ENCODE measurements around the gene BACH2. TPM values are rescaled to one million over a fixed set of nuclear protein-coding genes. Genes with fewer than 3 reads are reported as not detected.

The BACH2 gene
- total RNA-seq, 2 donors from 2014 or later, result 101 to 111 TPM

DNA sequence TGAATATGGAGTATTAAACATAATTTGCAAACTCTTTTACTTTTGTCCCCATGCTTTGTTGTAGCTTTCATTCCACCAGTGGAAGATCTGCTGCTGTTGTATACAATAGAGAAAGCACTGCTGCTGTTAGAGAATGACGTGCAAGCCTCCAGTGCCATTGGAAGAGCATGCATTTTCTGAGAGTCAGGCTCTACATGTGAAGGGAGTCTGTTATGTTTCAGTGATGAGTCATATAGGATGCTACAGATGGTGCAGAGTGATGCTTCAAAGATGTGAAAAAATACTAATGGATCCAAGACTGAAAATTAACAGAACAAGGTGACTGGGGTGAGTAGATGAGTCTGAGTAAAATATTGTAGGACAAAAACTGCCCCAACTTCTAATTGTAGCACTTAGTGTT is 22.4 kb upstream of the BACH2 start:
- Mint-ChIP-seq H3K4me1 (ENCODE audit: low read depth) (peaks cover 55% of the 10 kb centered on the region), H3K36me3 (ENCODE audit: insufficient read depth in 2 of 2) (peaks cover 2 to 8% of the 10 kb centered on the region in 2 donors), H3K4me3 (peak overlapping the region; percentile 45 to 74), H3K27ac (no peak overlapping the region), H3K9me3 (no peaks in the 10 kb centered on the region), H3K27me3 (ENCODE audit: low read depth) (no peaks in the 10 kb centered on the region)
- peak; percentile 81 to 91 for ATAC-seq (replicated peaks in 1 of 2)
- peak in 1 of 2 donors; percentile 17 for DNase-seq

DNA sequence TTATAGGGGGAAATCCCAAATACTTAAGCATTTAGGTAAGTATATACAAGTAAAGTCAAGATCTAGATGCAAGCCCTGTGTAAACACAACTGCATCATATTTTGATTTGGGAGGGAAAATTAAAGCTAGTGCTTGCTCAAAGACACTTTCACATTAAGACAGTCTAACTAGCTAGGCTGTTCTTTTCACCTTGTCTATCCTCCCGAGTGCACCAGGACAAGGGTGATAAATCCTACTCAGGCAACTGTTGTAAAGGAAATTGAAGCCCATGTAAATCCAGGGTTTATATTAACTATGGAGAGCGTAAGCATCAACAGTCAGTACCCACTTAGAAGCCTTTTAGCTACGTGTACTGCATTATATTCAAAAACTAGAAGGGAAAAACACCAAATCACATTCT is 19.3 kb upstream of the BACH2 start:
- Mint-ChIP-seq H3K27me3 (ENCODE audit: low read depth) (no peaks in the 10 kb centered on the region), H3K27ac (no peak overlapping the region), H3K36me3 (ENCODE audit: insufficient read depth in 2 of 2) (peaks cover 0 to 3% of the 10 kb centered on the region in 2 donors), H3K4me1 (ENCODE audit: low read depth) (peaks cover 34% of the 10 kb centered on the region), H3K9me3 (no peaks in the 10 kb centered on the region), H3K4me3 (no peak overlapping the region)
- DNase-seq, result no peak
- ATAC-seq (replicated peaks in 1 of 2), result no peak

DNA sequence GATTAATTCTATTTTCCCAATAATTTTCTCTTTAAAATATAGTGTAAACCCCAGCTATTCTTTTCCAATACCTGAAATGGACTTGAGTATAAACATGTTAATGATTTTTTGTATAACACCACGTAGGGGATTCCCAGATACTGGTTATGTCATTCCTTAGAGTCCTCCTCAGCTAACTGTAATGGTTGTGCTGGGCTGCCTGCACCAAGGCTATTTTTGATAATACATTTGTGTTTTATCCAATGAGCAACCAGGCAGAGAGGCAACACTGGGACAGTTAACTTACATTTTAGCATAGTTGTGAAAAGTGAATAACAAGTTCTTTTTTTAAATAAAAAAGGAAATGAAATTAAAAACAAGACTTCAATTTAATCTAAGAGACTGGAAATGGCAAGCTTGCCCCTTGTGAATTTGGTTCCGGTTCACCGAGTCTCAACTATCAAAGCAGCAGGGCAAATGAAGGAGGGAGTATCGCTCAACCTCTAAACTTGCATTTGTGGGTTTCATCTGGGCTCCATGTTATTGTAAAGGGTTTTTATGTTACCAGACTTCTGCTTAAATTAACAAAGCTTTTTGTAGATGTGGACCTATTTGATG is 18.8 kb upstream of the BACH2 start:
- no peak for ATAC-seq (replicated peaks in 1 of 2)
- H3K27ac Mint-ChIP-seq, result no peak overlapping the region
- H3K9me3 Mint-ChIP-seq, result no peaks in the 10 kb centered on the region

DNA sequence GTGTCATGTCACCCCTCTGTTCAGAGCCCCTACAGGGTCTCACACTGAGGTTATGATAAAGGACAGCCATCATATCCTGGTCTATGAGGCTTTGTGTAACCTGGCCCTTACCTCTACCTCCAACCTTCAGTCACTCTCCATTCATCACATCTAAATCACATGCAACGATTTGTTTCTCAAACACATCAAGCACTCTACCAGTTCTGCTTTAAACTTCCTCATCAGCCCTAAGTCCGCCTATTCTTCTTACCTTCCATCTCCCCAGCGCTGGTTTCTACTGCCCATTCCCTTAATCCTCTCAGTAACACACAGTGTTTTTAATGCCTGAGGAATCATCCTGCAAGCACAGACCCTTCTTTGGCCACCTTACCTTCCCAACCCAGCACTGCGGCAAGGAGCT is 17.9 kb upstream of the BACH2 start:
- H3K4me1 Mint-ChIP-seq (ENCODE audit: low read depth), result peaks cover 19% of the 10 kb centered on the region
- H3K27me3 Mint-ChIP-seq (ENCODE audit: low read depth), result no peaks in the 10 kb centered on the region
- no peaks in the 10 kb centered on the region for H3K9me3 Mint-ChIP-seq
- no peak for ATAC-seq (replicated peaks in 1 of 2)
- H3K36me3 Mint-ChIP-seq (ENCODE audit: insufficient read depth in 2 of 2), result peaks cover 3% of the 10 kb centered on the region in 2 donors
- no peak for DNase-seq
- H3K27ac Mint-ChIP-seq, result no peak overlapping the region
- H3K4me3 Mint-ChIP-seq, result no peak overlapping the region

More for the DNA sequence above, 18.8 kb upstream of the BACH2 start:
- Mint-ChIP-seq H3K27me3 (ENCODE audit: low read depth) (no peaks in the 10 kb centered on the region), H3K4me1 (ENCODE audit: low read depth) (peaks cover 28% of the 10 kb centered on the region), H3K4me3 (no peak overlapping the region), H3K36me3 (ENCODE audit: insufficient read depth in 2 of 2) (peaks cover 3% of the 10 kb centered on the region in 2 donors)
- DNase-seq, result no peak

DNA sequence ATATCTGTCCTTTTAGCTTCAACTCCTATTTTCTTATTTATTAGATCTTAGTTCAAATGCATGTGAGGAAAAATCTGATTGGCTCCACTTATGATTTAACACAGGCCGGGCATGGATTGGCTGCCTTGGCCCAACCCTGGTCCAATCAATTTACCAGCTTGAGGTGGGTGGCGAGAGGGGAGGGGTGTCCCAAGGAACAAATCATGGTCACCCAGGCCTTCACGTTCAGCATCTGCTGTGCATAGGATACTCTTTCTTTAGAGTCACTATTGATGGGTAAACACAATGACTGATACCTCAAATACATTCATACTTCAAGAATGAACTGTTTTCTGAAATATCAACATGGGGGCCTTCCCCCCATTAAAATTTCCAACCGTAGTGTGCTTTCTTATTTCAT is 14.9 kb upstream of the BACH2 start:
- Mint-ChIP-seq H3K27me3 (ENCODE audit: low read depth) (peaks cover 7% of the 10 kb centered on the region), H3K27ac (no peak overlapping the region), H3K4me3 (no peak overlapping the region), H3K9me3 (no peaks in the 10 kb centered on the region), H3K4me1 (ENCODE audit: low read depth) (peaks cover 16% of the 10 kb centered on the region), H3K36me3 (ENCODE audit: insufficient read depth in 2 of 2) (peaks cover 3 to 7% of the 10 kb centered on the region in 2 donors)
- ATAC-seq (replicated peaks in 1 of 2) (no peak), DNase-seq (no peak)

DNA sequence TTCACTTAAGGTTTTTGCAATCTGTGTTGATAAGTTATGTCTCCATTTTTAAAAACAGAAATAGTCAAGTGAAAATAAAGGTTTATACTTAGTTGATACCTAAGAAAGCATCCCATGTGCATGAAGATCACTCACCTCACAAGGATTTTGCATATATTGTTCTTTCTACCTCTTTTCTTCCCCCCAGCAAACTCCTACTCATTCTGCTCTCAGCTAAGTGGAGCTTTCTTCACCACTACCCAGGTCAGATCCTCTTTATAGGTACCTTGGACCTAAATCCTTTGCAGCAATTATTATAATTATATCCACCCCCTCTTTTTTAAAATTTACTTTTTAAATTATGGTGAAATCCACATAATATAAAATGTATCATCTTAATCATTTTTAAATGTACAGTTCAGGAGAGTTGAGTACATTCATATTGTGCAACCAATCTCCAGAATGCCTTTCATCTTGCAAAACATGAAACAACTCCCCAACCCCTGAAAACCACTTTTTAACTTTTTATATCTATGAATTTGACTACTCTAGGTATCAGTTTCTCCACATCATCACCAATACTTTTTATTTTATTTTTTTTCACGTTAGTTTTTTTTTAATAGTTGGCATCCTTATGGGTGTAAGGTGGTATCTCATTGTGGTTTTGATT is 9.3 kb upstream of the BACH2 start:
- peaks cover 37% of the 10 kb centered on the region for H3K27me3 Mint-ChIP-seq (ENCODE audit: low read depth)
- DNase-seq, result no peak
- peak overlapping the region; percentile 8 for H3K27ac Mint-ChIP-seq
- peaks cover 44% of the 10 kb centered on the region for H3K4me1 Mint-ChIP-seq (ENCODE audit: low read depth)
- H3K4me3 Mint-ChIP-seq, result peak overlapping the region; percentile 11 to 33
- H3K36me3 Mint-ChIP-seq (ENCODE audit: insufficient read depth in 2 of 2), result peaks cover 3 to 8% of the 10 kb centered on the region in 2 donors
- no peaks in the 10 kb centered on the region for H3K9me3 Mint-ChIP-seq
- peak; percentile 75 to 84 for ATAC-seq (replicated peaks in 1 of 2)

DNA sequence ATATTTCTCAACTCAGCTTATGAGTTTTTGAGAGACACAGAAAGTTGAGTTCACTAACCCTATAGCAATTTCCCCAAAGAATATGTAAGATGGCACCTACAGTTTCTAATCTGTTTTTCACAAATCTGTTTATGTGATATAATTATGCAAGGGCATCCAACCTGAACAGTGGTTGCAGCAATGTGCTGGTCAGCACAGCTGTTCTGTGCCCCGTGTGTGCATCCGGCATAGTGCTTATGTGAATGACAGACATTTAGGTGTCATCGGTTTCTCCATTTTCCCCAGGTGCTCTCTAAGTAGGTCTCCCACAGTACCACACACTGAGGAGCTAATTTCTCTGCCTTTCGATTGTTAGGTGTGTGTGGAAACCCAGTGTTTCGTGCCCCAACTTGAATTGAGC is 7.7 kb upstream of the BACH2 start:
- Mint-ChIP-seq H3K4me1 (ENCODE audit: low read depth) (peaks cover 55% of the 10 kb centered on the region), H3K27me3 (ENCODE audit: low read depth) (peaks cover 48% of the 10 kb centered on the region), H3K36me3 (ENCODE audit: insufficient read depth in 2 of 2) (peaks cover 3 to 13% of the 10 kb centered on the region in 2 donors), H3K27ac (no peak overlapping the region), H3K9me3 (no peaks in the 10 kb centered on the region), H3K4me3 (no peak overlapping the region)
- DNase-seq (no peak), ATAC-seq (replicated peaks in 1 of 2) (no peak)

DNA sequence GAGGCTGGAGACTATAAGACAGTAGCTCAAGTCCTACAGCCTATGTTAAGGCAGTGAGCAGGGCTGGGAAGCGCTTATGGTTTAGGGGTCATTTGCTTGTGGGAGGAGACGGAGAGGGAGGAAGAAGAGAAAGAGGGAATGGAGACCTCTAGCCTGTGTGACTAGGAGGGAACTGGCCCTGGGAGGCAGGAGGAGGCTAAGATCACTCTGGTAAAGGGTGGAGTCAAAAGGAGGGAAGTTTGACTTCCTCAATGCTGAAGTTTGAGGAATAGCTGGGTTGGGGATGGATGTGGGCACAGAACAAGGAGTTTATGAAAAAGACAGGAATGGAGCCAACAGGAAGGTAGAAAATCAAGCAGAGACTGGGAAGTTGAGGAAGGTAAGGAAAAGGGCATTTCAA is 6.4 kb upstream of the BACH2 start:
- DNase-seq (no peak), ATAC-seq (replicated peaks in 1 of 2) (no peak)
- Mint-ChIP-seq H3K27ac (no peak overlapping the region), H3K36me3 (ENCODE audit: insufficient read depth in 2 of 2) (peaks cover 3 to 13% of the 10 kb centered on the region in 2 donors), H3K4me3 (no peak overlapping the region), H3K27me3 (ENCODE audit: low read depth) (peaks cover 49% of the 10 kb centered on the region), H3K9me3 (no peaks in the 10 kb centered on the region), H3K4me1 (ENCODE audit: low read depth) (peaks cover 68% of the 10 kb centered on the region)

DNA sequence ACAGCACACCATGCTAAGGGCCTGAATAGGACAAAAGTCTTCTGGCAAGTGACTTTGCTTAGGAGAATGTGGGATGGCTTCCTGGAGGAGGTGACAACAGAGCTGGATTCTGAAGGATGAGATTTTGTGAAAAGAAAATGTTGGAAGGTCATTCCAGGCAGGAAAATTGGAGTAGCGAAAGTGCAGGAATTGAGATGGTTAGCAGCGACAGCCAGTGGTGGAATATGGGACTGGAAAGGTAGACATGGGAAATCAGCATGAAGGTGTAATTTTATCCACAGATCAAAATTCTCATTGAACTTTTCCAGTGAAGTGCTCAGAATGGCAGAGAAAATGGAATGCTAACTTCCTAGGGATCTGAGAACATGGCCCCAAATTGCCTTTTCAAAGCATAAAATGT is 5.7 kb upstream of the BACH2 start:
- peaks cover 73% of the 10 kb centered on the region for H3K4me1 Mint-ChIP-seq (ENCODE audit: low read depth)
- no peak overlapping the region for H3K27ac Mint-ChIP-seq
- H3K9me3 Mint-ChIP-seq, result no peaks in the 10 kb centered on the region
- H3K4me3 Mint-ChIP-seq, result no peak overlapping the region
- H3K36me3 Mint-ChIP-seq (ENCODE audit: insufficient read depth in 2 of 2), result peaks cover 3 to 13% of the 10 kb centered on the region in 2 donors
- ATAC-seq (replicated peaks in 1 of 2) (no peak), DNase-seq (no peak)
- peaks cover 49% of the 10 kb centered on the region for H3K27me3 Mint-ChIP-seq (ENCODE audit: low read depth)

DNA sequence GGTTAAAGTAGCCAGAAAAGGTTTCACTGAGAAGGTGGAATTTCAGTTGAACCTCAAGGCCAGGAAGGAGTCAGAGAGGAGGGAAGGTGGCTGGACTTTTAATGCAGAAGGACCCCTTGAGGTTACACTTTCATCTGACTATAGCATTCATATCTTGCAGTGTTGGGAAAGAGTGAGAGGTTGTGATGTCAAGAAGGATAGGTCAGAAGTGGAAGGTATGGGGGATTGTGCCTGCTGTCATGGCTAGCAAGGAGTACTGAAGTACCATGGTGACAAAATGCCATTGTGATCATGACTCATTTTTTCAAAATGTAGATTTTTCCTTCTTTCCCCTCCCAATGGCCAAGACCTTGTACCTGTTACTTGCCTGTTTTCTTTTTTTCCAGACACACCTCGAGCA is 5.2 kb upstream of the BACH2 start:
- no peak for DNase-seq
- Mint-ChIP-seq H3K27me3 (ENCODE audit: low read depth) (peaks cover 44% of the 10 kb centered on the region), H3K27ac (no peak overlapping the region), H3K9me3 (no peaks in the 10 kb centered on the region), H3K36me3 (ENCODE audit: insufficient read depth in 2 of 2) (peaks cover 3 to 10% of the 10 kb centered on the region in 2 donors), H3K4me3 (no peak overlapping the region), H3K4me1 (ENCODE audit: low read depth) (peaks cover 68% of the 10 kb centered on the region)
- ATAC-seq (replicated peaks in 1 of 2), result no peak

DNA sequence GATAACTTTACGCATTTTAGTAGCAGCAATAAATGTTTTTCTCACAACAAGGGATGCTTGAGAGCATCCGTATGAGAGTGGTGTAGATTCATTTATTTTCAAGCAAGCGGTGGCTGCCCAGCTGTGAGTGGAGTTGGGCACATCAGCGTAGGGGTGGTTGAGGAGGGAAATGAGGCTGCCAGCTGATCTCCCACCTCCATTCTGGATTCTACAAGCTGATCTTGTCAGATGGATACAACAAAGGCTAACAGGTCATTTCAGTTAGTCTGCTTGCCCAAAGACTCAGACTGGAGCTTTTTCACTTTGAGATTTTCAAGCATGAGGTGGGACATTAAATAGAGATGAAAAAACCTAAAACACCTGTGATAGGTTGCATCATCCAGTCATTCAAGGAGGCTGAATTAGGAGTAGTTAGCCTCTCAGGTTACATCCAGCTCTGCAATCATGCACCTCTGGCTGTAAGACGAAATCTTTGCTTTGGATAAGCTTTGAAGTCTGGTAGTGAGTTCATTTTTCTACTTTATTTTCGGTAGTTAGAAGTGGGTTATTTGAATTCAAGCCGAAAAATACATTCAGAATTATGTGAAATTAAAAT is 1.9 kb upstream of the BACH2 start:
- Mint-ChIP-seq H3K27ac (no peak overlapping the region), H3K27me3 (ENCODE audit: low read depth) (peaks cover 27% of the 10 kb centered on the region), H3K9me3 (no peaks in the 10 kb centered on the region), H3K4me3 (peak overlapping the region; percentile 3 to 27), H3K4me1 (ENCODE audit: low read depth) (peaks cover 53% of the 10 kb centered on the region), H3K36me3 (ENCODE audit: insufficient read depth in 2 of 2) (peaks cover 13 to 16% of the 10 kb centered on the region in 2 donors)
- no peak for DNase-seq
- no peak for ATAC-seq (replicated peaks in 1 of 2)

DNA sequence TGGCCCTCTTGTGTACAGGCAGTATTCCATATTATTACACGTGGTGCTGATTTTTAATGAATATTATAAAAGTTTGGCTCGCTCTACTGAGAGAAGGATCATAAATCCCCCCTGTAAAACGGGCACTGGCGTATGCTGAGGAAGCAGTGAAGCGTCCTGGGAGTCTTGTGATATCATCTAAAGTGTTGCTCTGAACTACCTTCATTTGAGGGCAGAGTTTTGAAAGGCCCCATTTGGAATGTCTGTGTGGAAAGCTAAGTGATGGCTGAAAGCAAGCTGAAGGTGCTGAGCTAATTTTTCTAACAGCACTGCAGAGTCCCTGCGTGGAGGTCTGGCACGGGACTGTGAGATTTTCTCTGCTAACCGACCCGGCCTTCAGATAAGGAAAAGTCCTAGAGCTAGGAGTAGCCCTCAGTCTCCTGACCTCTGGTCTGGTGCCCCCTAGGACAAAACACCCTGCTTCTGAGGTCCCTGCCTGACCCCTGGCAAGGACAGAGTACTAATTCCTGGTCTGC is 1.3 kb upstream of the BACH2 start:
- no peak overlapping the region for H3K27ac Mint-ChIP-seq
- peaks cover 55% of the 10 kb centered on the region for H3K4me1 Mint-ChIP-seq (ENCODE audit: low read depth)
- ATAC-seq (replicated peaks in 1 of 2) (no peak), DNase-seq (no peak)
- H3K9me3 Mint-ChIP-seq, result no peaks in the 10 kb centered on the region
- peak overlapping the region; percentile 75 to 76 for H3K4me3 Mint-ChIP-seq
- H3K36me3 Mint-ChIP-seq (ENCODE audit: insufficient read depth in 2 of 2), result peaks cover 13 to 16% of the 10 kb centered on the region in 2 donors
- peaks cover 20% of the 10 kb centered on the region for H3K27me3 Mint-ChIP-seq (ENCODE audit: low read depth)

DNA sequence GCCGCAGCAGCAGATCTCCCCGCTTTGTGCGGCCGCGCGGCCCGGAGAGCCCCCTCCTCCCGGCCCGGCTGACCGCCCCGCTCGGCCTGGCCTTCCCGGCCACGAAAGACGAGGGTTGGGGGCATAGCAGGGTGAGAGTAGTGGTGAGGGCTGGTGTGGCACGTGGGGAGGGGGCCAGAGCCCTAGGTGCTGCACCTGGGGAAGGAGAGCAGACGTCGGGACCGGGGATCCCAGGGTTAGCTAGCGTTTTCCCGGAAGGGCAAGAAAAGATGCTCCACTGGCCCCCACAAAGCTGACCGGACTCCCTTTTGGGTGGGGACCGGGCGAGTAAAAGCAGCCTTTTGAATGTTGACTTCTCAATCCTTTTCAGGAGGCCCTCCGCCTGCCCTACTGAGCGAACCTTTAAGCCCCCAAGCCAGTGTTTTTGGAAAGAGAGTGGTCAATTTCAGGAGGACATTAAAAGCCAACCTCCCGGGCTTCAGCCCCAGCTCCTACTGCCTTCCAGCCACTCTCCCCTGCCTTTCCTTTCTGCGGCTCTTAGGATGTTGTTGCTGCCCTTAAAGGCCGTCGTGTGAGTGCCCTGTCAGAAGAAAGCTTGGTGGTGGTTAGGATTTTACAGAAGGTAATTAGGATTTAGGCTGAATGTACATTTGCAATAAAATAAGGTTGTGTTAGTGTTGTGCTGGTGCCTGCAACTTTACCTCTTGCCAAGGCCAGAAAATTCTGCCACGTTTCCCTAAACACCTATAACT is 648 bp upstream of the BACH2 start:
- ATAC-seq (replicated peaks in 1 of 2) (peak in 1 of 2 donors; percentile 5), DNase-seq (no peak)
- peaks cover 14 to 22% of the 10 kb centered on the region in 2 donors for H3K36me3 Mint-ChIP-seq (ENCODE audit: insufficient read depth in 2 of 2)
- H3K9me3 Mint-ChIP-seq, result no peaks in the 10 kb centered on the region
- peaks cover 16% of the 10 kb centered on the region for H3K27me3 Mint-ChIP-seq (ENCODE audit: low read depth)
- H3K27ac Mint-ChIP-seq, result no peak overlapping the region
- peak overlapping the region; percentile 75 to 76 for H3K4me3 Mint-ChIP-seq
- peaks cover 56% of the 10 kb centered on the region for H3K4me1 Mint-ChIP-seq (ENCODE audit: low read depth)
